Activated CD4-positive, alpha-beta T cell treated with anti-CD3 and anti-CD28 coated beads for 1 hour (primary cell): ENCODE measurements around the gene THTPA.
A peak's percentile ranks its signal among the peaks of the same experiment; 100 is the strongest.
"Not testable (repeated sequence)": the region's sequence is repeated elsewhere in the genome, so short reads cannot be mapped to it uniquely, and the experiment has no call there.

ENCODE experiments used
- DNase-seq: peaks from one replicate; pipeline ENCODE4 v3.0.0-alpha.2; 2020

Gene THTPA

DNA sequence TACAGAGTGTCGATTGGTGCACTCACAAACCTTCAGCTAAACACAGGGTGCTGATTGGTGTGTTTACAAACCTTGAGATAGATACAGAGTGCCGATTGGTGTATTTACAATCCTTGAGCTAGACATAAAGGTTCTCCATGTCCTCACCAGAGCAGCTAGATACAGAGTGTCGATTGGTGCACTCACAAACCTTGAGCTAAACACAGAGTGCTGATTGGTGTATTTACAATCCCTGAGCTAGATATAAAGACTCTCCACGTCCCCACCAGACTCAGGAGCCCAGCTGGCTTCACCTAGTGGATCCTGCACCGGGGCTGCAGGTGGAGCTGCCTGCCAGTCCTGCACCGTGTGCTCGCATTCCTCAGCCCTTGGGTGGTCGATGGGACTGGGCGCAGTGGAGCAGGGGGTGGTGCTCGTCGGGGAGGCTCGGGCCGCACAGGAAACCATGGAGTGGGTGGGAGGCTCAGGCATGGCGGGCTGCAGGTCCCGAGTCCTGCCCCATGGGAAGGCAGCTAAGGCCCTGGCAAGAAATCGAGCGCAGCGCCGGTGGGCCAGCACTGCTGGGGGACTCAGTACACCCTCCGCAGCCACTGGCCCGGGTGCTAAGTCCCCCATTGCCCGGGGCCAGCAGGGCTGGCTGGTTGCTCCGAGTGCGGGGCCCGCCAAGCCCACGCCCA, 28.6 kb downstream of the THTPA start:
- not testable (repeated sequence) for DNase-seq

DNA sequence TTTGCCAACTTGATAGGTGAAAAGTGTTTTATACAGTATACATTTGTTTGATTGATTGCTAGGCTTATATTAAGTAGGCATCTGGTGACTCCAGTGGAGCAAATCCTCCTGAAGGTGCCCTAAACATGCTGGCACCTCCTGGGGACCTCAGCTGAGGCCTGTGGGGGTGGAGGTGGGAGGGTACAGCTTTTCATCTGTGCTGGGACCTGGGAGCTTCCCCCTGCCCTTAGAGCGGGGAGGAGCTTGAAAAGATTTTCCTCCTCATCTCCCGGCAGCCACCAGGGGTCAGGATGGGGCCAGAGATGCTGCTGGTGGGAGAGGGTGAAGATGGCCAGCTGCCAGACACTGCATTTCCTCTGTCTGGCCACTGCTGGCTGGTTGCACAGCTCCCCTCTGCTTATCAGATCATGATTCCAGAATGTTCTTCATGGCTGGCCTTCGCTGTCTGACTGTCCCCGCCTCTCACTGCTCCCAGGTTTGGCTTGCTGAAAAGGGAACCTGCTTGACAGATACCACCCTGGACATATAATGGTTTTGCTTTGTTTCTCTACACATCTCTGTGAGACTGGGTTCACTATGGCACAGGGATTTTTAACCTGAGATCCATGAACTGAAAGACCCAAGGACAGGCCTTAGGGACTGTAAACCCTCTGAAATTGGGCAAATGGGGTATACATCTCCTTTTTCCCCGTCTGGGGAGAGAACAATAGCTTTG, 33.0 kb downstream of the THTPA start:
- DNase-seq, result peak; percentile 64

DNA sequence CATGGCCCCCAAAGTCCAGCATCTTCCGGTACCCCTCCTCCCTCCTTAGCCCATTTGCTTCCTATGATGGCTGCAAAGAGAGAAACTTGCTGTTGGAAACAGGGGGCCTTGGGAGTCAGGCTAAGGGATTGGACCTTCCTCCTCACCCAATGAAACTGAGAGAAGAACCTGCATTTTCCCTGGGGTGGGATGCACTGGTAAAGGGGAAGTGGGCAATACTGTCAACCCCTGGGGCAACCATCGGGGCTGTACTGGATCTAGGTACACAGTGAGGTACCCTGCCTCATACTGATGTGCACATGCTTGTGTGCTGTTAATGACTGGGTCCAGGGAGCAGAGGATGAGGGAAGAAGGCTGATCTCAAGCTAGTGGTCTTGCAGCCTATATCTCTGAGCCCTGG, 33.5 kb downstream of the THTPA start:
- no peak for DNase-seq

DNA sequence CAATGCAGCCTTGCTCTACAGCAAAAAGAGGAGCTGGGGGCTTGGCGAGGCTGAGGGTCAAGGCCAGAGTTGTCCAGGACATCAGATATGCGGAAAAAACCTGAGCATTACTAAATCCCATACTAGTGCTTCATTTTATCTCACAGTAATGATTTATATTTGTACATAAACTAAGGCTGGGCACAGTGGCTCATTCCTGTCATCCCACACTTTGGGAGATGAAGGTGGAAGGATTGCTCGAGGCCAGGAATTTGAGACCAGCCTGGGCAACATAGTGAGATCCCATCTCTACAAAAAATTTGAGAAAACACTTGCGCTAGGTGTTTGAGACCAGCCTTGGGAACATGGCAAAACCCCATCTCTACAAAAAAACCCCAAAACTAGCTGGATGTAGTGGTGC, 34.1 kb downstream of the THTPA start:
- DNase-seq, result no peak

DNA sequence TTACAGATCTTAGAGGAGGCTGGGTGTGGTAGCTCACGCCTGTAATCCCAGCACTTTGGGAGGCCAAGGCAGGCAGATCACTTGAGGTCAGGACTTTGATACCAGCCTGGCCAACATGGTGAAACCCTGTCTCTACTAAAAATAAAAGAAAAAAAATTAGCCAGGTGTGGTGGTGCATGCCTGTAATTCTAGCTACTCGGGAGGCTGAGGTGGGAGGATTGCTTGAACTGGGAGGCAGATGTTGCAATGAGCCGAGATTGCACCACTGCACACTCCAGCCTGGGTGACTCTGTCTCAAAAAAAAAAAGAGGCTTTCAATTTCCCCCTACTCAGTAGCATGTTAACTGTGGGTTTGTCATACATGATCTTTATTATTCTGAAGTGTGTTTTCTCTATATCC, 38.1 kb downstream of the THTPA start:
- DNase-seq, result not testable (repeated sequence)

DNA sequence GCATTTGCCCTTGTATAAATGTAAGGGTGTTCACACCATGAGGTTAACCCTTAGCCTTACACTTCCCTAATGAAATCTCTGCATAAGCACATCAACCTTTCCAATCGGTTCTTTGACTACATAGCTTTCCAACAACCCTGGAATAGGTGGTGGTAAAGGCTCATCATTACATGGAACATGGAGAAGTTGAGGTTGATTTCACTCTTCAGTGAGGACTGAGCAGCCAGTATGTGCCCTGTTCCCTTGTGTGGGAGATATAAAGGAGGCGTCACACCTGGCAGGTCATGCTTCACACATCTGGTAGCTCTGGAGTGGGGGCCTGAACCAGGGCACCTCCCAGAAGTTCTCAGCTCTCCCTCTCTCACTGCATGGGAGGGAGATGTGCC, 44.2 kb downstream of the THTPA start:
- DNase-seq, result no peak

DNA sequence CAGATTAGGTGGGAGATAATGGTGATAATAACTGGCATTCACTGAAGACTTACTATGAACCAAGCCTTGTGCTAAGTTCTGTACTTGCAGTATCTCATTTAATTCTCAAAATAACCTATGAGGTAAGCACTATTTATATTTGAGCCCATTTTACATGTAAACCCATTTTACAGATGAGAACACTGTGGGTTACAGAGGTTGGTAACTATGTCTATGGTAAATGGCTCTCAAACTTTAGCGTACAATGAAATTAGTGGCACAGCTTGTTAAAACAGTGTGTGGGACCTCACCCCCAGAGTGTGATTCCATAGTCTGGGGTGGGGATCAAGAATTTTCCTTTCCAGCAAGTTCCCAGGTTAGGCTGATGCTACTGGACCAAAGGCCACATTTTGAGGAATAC, 44.7 kb downstream of the THTPA start:
- no peak for DNase-seq

DNA sequence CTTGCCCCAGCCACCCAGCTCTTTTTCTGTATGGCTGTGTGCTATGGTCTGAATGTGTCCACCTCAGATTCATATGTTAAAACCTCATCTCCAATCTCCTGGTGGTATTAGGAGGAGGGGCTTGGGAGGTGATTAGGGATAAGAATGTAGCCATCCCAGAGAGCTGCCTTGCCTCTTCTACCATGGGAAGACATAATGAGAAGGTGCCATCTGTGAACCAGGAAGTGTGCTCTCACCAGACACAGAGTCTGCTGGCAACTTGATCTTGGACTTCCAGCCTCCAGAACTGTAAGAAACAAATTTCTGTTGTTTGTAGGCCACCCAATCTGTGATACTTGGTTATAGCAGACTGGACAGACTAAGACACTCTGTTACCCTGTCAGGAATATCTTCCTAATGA, 45.4 kb downstream of the THTPA start:
- no peak for DNase-seq

DNA sequence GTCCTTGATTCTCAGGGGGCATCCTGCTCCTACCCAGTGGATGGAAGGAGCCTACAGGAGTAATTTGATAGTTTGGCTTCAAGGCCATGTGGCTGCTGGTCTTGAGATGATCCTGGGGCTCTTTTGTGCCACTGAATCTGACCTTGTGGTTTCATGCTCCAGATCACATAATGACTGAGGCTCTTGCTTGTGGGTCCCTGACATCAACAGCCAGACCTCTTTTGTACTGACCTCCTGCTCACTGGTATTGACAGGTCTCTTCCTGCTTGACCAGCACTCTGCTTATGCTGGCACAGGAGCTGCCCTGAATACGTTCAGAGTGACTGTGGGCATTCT, 45.7 kb downstream of the THTPA start:
- DNase-seq, result no peak

DNA sequence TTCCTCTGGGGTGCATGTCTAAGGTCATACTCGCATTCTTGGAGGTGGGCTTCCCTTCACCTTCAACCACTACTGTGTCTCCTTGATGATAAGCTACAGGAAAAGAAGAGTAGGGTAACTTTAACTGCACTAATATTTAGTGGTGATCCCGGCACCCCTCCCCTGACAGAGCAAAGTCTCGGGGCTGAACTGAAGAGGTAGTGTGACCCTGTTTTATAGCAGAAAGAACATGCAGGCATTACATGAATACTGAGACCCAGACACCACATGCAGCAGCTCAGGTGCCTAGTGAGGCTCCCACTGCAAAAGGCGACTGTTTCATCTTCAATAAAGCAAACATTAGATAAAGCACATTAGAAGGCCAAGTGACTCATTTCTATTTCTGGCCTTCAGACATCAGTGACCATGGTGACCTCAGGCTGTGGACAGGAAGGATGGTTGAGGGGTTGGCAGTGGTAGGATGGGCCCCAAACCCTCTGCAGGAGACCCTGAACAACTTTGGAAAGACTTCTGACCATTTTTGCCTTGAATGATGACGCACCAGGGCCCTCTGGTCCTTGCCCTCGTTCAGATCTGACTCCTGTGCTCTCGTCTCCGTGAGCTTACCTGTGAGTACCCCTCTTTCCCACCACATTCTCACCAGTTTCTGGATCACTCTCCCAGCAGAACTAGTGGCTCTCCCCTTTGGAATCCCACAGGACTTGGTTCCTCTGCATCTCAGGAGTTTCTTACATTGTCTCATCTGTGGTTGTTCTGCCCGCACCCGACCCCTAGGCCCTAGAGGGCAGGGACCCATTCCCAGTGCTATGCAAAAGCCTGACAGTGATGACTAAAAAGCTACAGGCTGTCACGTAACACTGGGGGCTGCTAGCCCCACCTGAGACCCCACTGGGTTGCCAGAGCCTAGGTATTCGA, 46.4 kb downstream of the THTPA start:
- DNase-seq, result no peak

DNA sequence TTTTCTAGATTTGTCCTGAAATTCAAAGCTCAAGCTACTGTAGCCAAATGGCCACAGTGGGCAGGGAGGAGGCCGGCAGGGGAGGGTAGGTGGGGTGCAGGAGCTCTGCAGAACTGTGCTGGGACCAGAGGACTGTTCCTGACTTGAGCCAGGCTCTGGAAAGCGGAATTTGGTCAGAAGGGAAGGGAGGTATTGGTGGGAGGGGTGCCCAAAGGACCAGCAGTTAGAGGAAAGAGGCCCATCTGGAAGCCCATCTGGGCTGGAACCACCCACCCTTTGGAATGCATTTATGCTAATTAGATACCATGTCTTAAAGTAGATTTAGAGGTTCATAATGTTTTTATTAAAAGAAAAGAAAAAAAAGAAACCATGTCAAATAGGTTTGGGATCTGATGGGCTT, 47.0 kb downstream of the THTPA start:
- no peak for DNase-seq

DNA sequence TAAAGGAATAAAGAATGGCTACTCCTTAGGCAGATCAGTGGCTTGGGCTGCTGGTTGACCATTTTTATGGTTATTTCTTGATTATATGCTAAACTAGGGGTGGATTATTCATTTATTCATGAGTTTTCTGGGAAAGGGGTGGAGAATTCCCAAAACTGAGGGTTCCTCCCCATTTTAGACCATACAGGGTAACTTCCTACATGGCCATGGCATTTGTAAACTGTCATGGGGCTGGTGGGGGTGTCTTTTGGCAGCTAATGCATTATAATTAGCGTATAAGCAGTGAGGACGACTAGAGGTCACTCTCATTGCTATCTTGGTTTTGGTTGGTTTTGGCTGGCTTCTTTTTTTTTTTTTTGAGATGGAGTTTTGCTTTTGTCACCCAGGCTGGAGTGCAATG, 48.1 kb downstream of the THTPA start:
- DNase-seq, result no peak

DNA sequence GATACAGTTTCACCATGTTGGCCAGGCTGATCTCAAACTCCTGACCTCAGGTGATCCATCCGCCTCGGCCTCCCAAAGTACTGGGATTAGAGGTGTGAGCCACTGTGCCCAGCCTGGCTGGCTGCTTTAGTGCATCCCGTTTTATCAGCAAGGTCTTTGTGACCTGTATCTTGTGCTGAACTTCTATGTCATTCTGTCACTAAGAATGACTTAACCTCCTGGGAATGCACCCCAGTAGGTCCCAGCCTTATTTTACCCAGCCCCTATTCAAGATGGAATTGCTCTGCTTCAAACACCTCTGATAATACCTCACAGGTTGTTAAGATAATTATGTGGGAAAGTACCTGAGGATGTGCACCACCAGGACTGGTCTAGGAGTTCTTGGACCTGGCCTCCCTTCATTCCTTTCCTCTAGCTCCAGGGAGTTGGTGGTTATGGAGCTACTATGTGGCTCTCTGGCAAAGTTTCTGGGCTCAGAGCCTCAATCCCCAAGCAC, 48.7 kb downstream of the THTPA start:
- DNase-seq, result no peak

DNA sequence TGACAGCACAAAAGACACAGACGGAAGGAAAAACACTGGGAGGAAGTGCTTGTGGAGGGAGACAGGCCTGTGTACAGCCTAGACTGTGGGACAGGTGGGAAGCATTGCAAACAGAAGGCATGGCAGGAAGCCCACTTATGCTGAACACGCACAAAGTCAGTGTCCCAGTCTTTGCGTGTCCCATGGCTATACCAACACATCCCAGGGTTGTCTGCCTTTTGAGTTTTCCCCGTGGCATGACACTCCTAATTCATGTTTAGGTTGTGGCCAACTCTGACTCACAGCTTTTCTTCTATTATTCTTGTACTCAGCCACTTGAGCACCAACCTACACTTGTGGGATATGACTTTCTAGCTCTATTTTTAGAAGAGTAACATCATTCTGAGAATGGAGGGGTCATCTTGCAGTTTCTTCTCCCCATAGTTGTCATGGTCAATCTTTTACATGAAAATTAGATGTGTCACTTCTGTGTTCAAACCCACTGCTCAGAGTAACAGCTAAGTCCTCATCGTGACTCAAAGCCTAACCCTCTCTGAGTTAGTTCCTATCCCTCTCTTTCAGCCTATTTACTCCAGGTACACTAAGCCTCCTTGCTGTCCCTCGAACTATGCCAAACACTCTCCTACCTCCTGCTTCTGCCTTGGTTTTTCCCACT, 50.0 kb downstream of the THTPA start:
- DNase-seq, result no peak

DNA sequence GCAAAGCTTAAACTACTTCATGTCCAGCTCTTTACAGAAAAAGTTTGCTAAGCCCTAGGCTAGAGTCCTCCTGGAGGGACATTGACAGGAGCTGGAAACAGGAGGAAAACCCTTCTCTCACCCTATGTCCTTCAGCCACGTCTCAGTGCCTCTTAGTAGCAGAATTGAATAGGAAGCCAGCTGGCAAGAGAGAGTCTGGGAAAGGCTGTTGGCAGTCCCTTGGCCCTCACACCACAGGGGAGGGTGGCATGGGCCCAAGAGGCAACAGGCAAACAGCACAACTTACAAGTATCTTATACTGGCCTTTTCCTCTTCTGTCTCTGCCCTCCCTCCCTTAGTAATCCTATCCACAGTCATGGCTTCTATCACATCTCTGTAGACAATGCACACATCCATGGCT, 52.4 kb downstream of the THTPA start:
- no peak for DNase-seq

DNA sequence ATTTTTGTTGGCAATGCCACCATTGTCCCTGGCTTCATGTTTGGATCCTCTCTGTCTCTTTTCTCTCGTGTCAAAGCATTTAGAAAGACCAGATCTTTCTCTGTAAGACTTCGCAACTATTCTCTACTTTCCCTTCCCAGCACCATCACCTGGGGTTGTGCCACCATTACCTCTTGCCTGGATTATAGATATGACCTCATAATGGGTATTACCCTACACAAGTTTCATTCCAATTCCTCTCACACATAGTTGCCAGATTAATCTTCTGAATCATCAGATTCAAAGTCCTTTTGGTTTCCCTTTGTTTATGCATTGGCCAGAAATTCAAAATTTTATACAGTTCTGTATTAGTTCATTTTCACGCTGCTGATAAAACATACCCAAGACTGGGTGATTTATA, 52.9 kb downstream of the THTPA start:
- no peak for DNase-seq

DNA sequence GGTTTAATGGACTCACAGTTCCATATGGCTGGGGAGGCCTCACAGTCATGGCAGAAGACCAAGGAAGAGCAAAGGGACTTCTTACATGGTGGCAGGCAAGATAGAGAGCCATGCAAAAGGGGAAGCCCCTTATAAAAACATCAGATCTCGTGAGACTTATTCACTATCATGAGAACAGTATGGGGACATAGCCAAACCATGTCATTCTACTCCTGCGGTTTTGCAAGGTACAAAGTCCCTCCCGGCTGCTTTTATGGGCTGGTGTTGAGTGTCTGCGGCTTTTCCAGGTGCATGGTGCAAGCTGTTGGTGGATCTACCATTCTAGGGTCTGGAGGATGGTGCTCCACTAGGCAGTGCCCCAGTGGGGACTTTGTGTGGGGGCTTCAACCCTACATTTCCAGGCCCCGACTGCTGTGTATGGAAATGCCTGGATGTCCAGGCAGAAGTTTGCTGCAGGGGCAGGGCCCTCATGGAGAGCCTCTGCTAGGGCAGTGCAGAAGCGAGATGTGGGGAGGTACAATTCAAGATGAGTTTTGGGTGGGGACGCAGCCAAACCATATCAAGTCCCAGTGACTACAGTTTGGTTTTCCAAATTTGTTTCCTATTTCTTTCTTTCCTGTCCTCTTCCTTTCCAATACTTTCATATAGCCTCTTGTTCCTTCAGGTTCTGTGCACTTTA, 53.5 kb downstream of the THTPA start:
- DNase-seq, result not testable (repeated sequence)
